ENCODE results near the gene C10orf53. TPM values are rescaled to one million over a fixed set of nuclear protein-coding genes. Genes with fewer than 3 reads are reported as not detected.

C10orf53 gene
- total RNA-seq, 1 donor from 2014 or later = not detected

DNA sequence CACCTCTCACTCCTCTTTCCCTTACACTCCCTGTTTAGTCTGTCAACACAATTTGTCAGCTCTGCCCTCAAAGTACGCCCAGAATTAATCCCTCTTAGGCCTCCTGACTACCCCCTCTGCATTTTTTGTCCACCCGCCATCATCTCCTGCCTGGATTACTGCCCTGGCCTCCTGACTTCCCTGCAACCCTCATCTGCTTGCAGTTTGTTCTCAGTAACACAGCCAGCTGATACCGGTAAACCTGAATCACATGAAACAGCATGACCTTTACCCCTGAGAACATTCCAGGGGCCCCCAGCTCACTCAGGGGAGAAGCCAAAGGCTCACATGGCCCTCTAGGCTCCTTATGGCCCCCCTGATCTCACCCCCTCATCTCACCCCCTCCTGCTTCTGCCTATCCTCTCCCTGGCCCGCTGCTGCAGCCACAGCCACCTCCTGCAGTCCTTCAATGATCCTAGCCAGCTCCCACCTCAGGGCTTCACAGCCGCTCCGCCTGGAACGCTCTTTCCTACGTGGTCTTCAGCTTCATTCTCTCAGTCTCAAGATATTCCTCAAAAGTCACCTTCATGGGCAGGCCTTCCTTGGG lies 8.9 kb downstream of the C10orf53 start:
- Mint-ChIP-seq H3K36me3 (ENCODE audit: low read depth) (no peaks in the 10 kb centered on the region), H3K4me1 (no peaks in the 10 kb centered on the region), H3K9me3 (no peaks in the 10 kb centered on the region), H3K27ac (no peak overlapping the region), H3K27me3 (peaks cover 51% of the 10 kb centered on the region), H3K4me3 (no peak overlapping the region)
- DNase-seq = no peak
- intact Hi-C loops (cut with micrococcal nuclease) = no loop called here

DNA sequence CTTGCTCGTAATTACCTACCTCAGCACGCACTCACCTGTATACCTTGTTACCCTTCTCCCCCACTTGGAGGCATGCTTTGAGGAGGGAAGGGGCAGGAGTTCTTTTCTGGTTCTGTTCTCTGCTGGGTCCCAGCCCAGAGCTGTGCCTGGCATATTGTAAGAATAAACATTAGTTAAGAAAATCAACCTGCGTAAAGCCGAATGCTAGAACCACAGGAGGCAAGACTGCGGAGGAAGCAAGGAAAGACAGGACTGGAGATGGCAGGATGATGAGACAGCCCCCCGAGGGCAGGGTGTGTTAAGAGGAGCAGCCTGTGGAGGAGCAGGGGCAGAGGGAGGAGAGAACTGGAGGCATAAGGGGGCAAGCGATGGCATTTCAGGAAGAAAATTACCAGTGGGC lies 9.5 kb downstream of the C10orf53 start:
- no peak for DNase-seq
- Mint-ChIP-seq H3K36me3 (ENCODE audit: low read depth) (no peaks in the 10 kb centered on the region), H3K27me3 (peaks cover 51% of the 10 kb centered on the region), H3K4me1 (no peaks in the 10 kb centered on the region), H3K27ac (no peak overlapping the region), H3K9me3 (no peaks in the 10 kb centered on the region), H3K4me3 (no peak overlapping the region)
- intact Hi-C loops (cut with micrococcal nuclease) = no loop called here

DNA sequence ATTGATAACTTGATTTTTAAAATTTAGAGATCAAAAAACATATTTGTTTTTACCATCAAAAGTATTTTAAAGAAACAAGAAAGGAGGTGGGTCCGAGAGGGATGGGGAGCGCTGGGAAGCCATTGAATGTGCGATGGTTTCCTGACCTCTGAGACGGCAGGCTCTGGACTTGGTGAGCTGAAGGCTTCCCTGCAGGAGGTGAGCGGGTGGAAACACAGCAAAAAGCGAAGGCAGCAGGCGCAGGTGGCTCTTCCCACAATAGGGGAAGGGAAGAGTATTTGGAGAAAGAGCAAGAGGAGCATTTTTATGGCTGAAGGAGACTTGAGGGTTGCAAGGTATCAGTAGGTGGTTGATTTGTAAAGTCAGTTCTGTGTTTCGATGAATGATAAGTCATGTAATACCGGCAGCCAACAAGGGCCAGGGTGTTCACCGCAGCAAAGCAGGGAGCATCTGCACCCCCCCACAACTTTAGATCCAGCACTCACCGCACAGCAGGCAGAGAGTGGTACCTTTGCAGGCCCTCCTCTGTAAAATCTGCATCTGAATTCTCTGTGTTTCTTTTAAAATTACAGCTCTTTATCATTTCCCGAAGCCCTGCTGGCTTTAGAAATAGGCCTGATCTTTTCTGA lies 10.5 kb downstream of the C10orf53 start:
- no peaks in the 10 kb centered on the region for H3K36me3 Mint-ChIP-seq (ENCODE audit: low read depth)
- H3K4me3 Mint-ChIP-seq = no peak overlapping the region
- DNase-seq = no peak
- H3K27ac Mint-ChIP-seq = no peak overlapping the region
- intact Hi-C loops (cut with micrococcal nuclease) = no loop called here
- no peaks in the 10 kb centered on the region for H3K4me1 Mint-ChIP-seq
- no peaks in the 10 kb centered on the region for H3K9me3 Mint-ChIP-seq
- peaks cover 51% of the 10 kb centered on the region for H3K27me3 Mint-ChIP-seq

DNA sequence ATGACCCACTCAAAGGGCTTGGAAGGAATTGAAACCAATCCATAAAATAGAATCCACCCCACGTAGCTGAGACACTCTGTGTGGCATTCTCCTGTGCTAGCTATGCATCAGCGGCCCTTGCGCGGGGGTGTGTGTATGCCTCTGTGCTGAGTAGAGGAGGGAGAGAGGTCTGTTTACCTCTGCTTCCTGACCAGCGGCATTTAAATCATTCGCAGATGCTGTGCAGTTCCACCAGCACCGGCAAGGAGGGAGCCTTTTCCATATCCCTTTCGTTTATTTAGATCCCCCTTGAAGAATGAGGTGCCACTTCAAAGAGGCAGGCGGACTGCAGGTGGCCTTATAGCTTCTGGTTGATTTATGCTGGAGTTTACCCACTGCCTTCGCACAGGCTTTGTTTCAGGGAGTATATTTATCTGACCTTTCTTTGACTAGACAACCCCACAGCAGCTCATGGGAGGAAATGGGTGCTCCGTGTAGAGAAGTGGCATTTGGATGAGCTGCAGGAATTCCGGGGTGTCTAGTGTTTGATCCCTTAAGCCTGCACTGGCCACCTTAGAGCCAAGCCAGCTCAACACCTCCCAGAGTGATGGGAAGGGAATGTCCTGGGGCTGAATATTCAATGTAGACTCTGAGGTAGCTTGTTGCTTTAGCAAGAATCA lies 11.4 kb downstream of the C10orf53 start:
- intact Hi-C loops (cut with micrococcal nuclease) = no loop called here
- no peaks in the 10 kb centered on the region for H3K36me3 Mint-ChIP-seq (ENCODE audit: low read depth)
- no peak overlapping the region for H3K4me3 Mint-ChIP-seq
- H3K27ac Mint-ChIP-seq = no peak overlapping the region
- H3K9me3 Mint-ChIP-seq = no peaks in the 10 kb centered on the region
- peaks cover 49% of the 10 kb centered on the region for H3K27me3 Mint-ChIP-seq
- no peak for DNase-seq
- no peaks in the 10 kb centered on the region for H3K4me1 Mint-ChIP-seq

DNA sequence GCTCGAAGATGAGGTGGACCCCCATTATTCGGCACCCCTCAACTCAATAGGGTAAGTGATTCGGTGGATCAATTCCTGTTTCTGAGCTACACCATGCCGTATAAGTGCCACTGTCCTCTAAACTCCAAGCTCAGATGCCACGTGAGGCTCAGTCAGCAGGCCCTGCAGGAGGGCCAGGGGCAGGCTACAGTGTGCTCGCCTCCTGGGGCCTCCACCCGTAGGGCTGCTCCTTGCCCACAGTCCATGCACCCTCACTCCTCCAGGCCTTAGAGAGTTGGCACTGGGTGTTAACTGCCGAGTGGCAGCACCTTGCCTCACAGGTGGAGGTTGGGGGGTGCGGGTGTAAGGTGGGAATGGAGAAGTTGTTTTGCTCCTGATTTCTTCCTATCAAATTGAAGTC lies 12.1 kb downstream of the C10orf53 start:
- Mint-ChIP-seq H3K4me3 (no peak overlapping the region), H3K36me3 (ENCODE audit: low read depth) (no peaks in the 10 kb centered on the region), H3K4me1 (no peaks in the 10 kb centered on the region), H3K27me3 (peaks cover 49% of the 10 kb centered on the region), H3K27ac (no peak overlapping the region), H3K9me3 (no peaks in the 10 kb centered on the region)
- intact Hi-C loops (cut with micrococcal nuclease) = no loop called here
- no peak for DNase-seq

DNA sequence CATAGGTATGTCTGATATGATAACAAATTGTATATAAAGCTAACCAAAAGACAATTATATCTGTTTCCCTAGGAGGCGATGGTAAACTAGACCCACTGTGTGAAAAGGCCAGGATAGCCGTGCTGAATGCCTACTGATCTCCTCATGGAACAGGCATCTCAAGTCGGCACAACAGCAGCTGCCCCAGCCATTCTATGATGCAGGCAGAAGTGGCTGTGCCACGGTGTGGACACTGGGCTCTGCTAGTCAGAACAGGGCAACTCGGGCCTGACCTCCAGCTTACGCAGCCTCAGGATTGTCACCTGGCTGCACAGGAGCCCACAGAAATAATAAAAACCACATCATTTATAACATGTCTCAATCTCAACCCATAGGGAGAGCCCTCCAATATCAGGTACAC lies 15.0 kb downstream of the C10orf53 start:
- H3K27ac Mint-ChIP-seq = no peak overlapping the region
- no peaks in the 10 kb centered on the region for H3K36me3 Mint-ChIP-seq (ENCODE audit: low read depth)
- DNase-seq = no peak
- no peaks in the 10 kb centered on the region for H3K9me3 Mint-ChIP-seq
- peaks cover 31% of the 10 kb centered on the region for H3K27me3 Mint-ChIP-seq
- intact Hi-C loops (cut with micrococcal nuclease) = no loop called here
- no peaks in the 10 kb centered on the region for H3K4me1 Mint-ChIP-seq
- H3K4me3 Mint-ChIP-seq = no peak overlapping the region

DNA sequence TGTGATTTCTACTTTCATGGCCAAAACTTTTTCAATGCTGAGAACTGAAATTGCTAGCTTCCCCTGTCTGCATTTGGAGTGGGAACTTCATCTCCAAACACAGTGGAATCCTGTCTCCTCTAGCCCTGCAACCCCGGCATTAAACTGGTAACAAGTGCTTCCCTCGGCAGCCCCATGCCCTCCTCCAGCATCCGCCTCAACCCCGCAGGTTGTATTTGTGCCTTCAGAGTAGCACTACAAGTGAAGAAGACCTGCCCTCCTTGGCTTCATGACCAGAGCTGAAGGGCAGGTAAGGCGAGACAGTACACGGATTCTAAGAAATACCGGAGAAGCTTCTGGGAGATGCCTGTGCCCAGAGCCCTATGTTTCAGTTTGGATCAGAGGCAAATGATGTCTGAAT lies 16.9 kb downstream of the C10orf53 start:
- Mint-ChIP-seq H3K36me3 (ENCODE audit: low read depth) (no peaks in the 10 kb centered on the region), H3K27me3 (peaks cover 14% of the 10 kb centered on the region), H3K4me3 (no peak overlapping the region), H3K4me1 (no peaks in the 10 kb centered on the region), H3K9me3 (no peaks in the 10 kb centered on the region), H3K27ac (no peak overlapping the region)
- intact Hi-C loops (cut with micrococcal nuclease) = no loop called here
- DNase-seq = no peak

DNA sequence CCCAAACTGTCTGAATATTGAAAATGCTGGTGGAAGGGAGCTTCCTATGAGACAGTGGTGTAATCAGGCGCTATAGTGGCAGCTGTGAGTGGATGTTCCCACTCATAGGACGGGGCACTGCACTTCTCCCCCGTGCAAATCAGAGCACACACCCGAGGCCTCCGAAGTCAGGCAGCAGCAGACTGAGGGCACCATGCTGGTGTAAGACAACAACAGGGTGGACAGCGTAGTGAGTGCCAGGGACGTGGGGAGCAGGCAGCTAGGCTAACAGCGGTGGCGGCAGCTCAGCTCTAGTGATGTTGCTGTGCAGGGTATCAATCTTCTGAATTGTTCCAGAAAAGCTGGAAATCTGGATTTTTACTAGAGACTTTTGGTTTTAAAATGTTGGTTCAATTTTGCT lies 19.2 kb downstream of the C10orf53 start:
- H3K9me3 Mint-ChIP-seq = no peaks in the 10 kb centered on the region
- H3K36me3 Mint-ChIP-seq (ENCODE audit: low read depth) = no peaks in the 10 kb centered on the region
- intact Hi-C loops (cut with micrococcal nuclease) = no loop called here
- no peaks in the 10 kb centered on the region for H3K27me3 Mint-ChIP-seq
- H3K4me1 Mint-ChIP-seq = no peaks in the 10 kb centered on the region
- DNase-seq = no peak
- no peak overlapping the region for H3K27ac Mint-ChIP-seq
- no peak overlapping the region for H3K4me3 Mint-ChIP-seq

DNA sequence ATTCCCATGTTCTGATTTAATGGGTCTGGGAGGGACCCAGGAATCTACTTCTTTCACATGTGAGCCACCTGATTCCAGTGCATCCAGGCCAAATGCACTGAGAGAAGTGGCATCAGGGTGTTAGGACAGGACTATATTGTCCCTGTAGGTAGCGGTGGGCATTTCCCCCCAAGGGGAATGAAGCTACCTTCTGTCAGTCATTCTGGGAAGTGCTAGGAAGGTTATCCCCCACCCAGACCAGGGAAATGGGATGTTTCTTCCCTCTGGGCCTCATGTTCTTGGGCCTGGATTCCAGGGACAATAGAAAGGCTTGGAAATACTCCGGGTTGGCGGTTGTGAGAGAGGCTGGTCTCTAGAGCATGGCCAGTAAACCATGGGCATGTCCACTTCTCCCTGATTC lies 20.8 kb downstream of the C10orf53 start:
- H3K9me3 Mint-ChIP-seq = no peaks in the 10 kb centered on the region
- no peaks in the 10 kb centered on the region for H3K36me3 Mint-ChIP-seq (ENCODE audit: low read depth)
- H3K27ac Mint-ChIP-seq = no peak overlapping the region
- intact Hi-C loops (cut with micrococcal nuclease) = no loop called here
- H3K27me3 Mint-ChIP-seq = no peaks in the 10 kb centered on the region
- no peak overlapping the region for H3K4me3 Mint-ChIP-seq
- no peak for DNase-seq
- H3K4me1 Mint-ChIP-seq = no peaks in the 10 kb centered on the region

DNA sequence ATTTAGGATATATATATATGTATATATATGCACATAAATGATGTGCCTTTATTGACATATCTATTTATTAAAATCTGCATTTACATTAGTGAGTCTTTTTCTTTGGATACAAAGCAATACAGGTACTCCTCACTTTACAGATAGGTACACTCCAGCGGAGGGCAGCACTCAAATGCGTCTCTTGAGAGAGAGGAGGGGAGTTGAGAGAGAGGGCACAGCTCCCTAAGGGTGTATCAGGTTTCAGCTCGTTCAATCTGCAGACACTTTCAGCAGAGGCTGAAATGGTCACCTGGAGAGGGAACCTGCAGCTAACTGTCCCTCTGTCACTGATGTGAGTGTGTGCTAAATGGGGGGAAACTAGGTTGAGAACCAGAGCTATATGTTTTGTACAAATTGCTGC lies 21.5 kb downstream of the C10orf53 start:
- no peak for DNase-seq
- Mint-ChIP-seq H3K36me3 (ENCODE audit: low read depth) (no peaks in the 10 kb centered on the region), H3K9me3 (no peaks in the 10 kb centered on the region), H3K4me1 (no peaks in the 10 kb centered on the region), H3K4me3 (no peak overlapping the region), H3K27me3 (no peaks in the 10 kb centered on the region), H3K27ac (no peak overlapping the region)
- intact Hi-C loops (cut with micrococcal nuclease) = no loop called here

DNA sequence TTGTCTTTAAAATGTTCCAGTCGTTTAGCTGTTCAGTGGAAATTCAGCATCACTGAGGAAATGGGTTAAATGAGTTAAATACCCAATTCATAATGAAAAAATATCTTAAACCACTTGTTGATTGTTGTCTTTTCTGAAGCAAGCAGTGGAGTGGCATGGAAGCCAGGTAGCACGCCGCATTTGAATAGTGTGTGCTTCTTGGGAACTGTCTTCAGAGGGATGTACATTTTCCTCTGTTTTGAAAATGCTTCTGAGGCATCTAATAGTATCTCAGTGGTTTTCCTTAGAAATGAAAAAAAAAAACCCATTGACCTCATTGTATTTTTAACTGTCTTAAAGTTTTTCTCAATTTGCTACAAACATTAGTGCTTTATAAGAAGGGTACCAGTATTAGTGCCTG lies 28.1 kb downstream of the C10orf53 start:
- H3K4me3 Mint-ChIP-seq = no peak overlapping the region

DNA sequence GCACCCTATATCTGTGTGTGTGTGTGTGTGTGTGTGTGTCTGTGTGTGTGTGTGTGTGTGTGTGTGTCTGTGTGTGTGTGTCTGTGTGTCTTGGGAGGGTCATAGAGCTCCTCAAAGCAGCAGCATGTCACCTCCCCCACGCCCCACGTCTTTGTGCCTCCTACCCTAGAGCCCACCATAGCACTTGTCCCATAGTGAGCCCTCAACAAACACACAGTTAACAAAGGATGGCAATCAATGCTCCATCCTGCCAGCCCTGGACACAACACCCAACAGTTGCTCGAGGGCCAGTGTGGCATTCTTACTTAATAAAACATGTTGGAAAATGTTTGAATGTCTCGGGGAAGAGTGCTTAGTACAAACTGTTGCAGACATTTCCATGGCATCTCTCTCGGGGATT lies 30.5 kb downstream of the C10orf53 start:
- Mint-ChIP-seq H3K36me3 (ENCODE audit: low read depth) (no peaks in the 10 kb centered on the region), H3K9me3 (no peaks in the 10 kb centered on the region), H3K27ac (no peak overlapping the region), H3K4me1 (no peaks in the 10 kb centered on the region), H3K27me3 (no peaks in the 10 kb centered on the region), H3K4me3 (no peak overlapping the region)
- DNase-seq = no peak
- intact Hi-C loops (cut with micrococcal nuclease) = no loop called here

More for the DNA sequence above, 28.1 kb downstream of the C10orf53 start:
- Mint-ChIP-seq H3K4me1 (no peaks in the 10 kb centered on the region), H3K36me3 (ENCODE audit: low read depth) (no peaks in the 10 kb centered on the region), H3K27ac (no peak overlapping the region), H3K9me3 (no peaks in the 10 kb centered on the region), H3K27me3 (no peaks in the 10 kb centered on the region)
- no peak for DNase-seq
- intact Hi-C loops (cut with micrococcal nuclease) = no loop called here

DNA sequence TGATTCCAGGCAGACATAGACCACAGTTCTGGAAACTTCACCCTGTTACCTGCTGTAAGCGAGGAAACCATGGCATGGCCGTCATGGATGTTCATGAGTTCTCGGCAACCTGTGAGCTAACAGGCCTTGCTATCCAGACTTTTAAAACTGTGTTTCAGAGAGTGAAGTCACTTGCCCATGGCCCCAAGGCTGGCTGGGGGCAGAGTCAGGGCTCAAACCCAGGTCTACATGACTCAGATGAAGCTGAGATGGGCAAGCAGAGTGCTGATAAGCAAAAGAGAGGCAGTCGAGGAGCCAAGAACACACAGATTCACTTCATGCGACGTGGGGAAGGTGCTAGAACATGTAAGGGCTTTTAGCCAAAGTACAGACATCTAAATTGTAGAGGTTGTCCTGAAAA lies 31.5 kb downstream of the C10orf53 start:
- intact Hi-C loops (cut with micrococcal nuclease) = no loop called here
- Mint-ChIP-seq H3K9me3 (no peaks in the 10 kb centered on the region), H3K36me3 (ENCODE audit: low read depth) (no peaks in the 10 kb centered on the region), H3K4me1 (no peaks in the 10 kb centered on the region), H3K4me3 (no peak overlapping the region), H3K27ac (no peak overlapping the region), H3K27me3 (no peaks in the 10 kb centered on the region)
- no peak for DNase-seq

DNA sequence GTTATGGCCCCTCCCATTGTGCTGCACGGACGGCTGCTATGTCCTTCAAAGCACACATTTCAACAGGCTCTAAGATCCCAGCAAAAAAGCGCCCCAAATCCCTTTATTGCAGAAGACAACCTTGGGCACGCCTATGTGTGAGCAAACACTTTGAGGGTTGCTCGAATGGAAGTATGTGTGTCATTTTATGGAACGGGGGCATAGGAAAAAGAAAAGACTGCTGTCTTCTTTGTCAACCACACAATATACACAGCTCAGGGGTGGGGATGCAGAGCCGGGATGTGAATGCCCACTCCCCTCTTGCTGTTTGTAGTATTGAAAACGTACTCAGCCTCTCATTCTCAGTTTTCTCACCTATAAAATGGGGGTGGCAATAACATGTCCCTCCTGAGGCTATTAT lies 32.0 kb downstream of the C10orf53 start:
- H3K9me3 Mint-ChIP-seq = no peaks in the 10 kb centered on the region
- no peak overlapping the region for H3K27ac Mint-ChIP-seq
- no peaks in the 10 kb centered on the region for H3K27me3 Mint-ChIP-seq
- no peaks in the 10 kb centered on the region for H3K4me1 Mint-ChIP-seq
- intact Hi-C loops (cut with micrococcal nuclease) = no loop called here
- DNase-seq = no peak
- no peaks in the 10 kb centered on the region for H3K36me3 Mint-ChIP-seq (ENCODE audit: low read depth)
- no peak overlapping the region for H3K4me3 Mint-ChIP-seq

DNA sequence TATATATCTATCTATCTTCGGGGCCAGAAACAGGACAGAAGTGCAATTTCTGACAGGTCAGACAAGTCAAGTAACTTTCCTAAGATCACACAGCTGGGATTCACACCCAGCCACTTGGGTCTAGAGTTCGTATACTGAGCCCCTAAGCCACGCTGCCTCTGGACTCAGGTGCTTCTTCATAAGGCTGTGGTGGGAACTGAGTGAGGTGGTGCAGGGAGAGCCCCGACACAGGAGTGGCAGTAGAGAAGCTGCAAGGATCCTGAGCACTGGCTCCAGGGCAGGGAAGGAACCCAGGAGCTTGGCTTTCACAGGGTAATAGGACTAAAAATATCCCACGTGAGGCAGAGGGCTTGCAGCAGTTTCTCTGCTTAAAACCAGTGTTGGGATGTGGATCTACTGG lies 33.8 kb downstream of the C10orf53 start:
- Mint-ChIP-seq H3K27ac (no peak overlapping the region), H3K9me3 (no peaks in the 10 kb centered on the region), H3K4me1 (no peaks in the 10 kb centered on the region), H3K36me3 (ENCODE audit: low read depth) (no peaks in the 10 kb centered on the region), H3K27me3 (no peaks in the 10 kb centered on the region), H3K4me3 (no peak overlapping the region)
- intact Hi-C loops (cut with micrococcal nuclease) = no loop called here
- no peak for DNase-seq
